Brain microvascular endothelial cell (primary cell): Measurements from ENCODE around the gene EPHA4.

Experiments used
- DNase-seq: peaks from one replicate; pipeline ENCODE4 v3.0.0-alpha.2; 2020
- H3K27ac ChIP-seq: fragments of 250-450 bp; sonication (Bioruptor Pico); 2 replicates; pipeline ENCODE4 v1.5.1; 2020; ENCODE audit warnings: mild to moderate bottlenecking, moderate library complexity
- H3K27me3 ChIP-seq: fragments of 250-450 bp; sonication (Bioruptor Pico); replicated peaks from 2 replicates; pipeline ENCODE4 v1.5.1; 2020; ENCODE audit warnings: mild to moderate bottlenecking
- H3K36me3 ChIP-seq: fragments of 250-450 bp; sonication (Bioruptor Pico); replicated peaks from 2 replicates; pipeline ENCODE4 v1.5.1; 2020; ENCODE audit warnings: mild to moderate bottlenecking
- H3K4me3 ChIP-seq: 2 replicates; pipeline ENCODE4 v1.5.1; 2011; ENCODE audit warnings: low read depth, mild to moderate bottlenecking, control low read depth, low read length, moderate library complexity
- in situ Hi-C: cut with HindIII; loops from 2 replicates; pipeline ENCODE4 v1.10.0; 2017; ENCODE audit warnings: low sequenced_read_pairs, low pct_ligation_motif_present
- TF ChIP-seq, protein P1 (sequence below): IDR thresholded peaks from 2 replicates; pipeline ENCODE4 v1.5.1; 2011; ENCODE audit warnings: low read depth, mild to moderate bottlenecking, moderate library complexity, low read length, control low read depth, inconsistent platforms; ENCODE audit errors: missing control alignments

The EPHA4 gene

GRCh38 chr2:221567809-221568208, 4.3 kb downstream of the EPHA4 start:
- H3K4me3 ChIP-seq: no peak overlapping the region
- H3K27ac ChIP-seq: no peak overlapping the region
- no peak for DNase-seq
- no peaks in the 10 kb centered on the region for H3K36me3 ChIP-seq
- TF ChIP-seq, protein P1, sequence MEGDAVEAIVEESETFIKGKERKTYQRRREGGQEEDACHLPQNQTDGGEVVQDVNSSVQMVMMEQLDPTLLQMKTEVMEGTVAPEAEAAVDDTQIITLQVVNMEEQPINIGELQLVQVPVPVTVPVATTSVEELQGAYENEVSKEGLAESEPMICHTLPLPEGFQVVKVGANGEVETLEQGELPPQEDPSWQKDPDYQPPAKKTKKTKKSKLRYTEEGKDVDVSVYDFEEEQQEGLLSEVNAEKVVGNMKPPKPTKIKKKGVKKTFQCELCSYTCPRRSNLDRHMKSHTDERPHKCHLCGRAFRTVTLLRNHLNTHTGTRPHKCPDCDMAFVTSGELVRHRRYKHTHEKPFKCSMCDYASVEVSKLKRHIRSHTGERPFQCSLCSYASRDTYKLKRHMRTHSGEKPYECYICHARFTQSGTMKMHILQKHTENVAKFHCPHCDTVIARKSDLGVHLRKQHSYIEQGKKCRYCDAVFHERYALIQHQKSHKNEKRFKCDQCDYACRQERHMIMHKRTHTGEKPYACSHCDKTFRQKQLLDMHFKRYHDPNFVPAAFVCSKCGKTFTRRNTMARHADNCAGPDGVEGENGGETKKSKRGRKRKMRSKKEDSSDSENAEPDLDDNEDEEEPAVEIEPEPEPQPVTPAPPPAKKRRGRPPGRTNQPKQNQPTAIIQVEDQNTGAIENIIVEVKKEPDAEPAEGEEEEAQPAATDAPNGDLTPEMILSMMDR: no peak
- H3K27me3 ChIP-seq: no peaks in the 10 kb centered on the region
- in situ Hi-C loops: no loop called here

- no peak overlapping the region for H3K27ac ChIP-seq
- no peaks in the 10 kb centered on the region for H3K36me3 ChIP-seq
- TF ChIP-seq, protein P1: no peak
- in situ Hi-C loops: no loop called here
- H3K27me3 ChIP-seq: no peaks in the 10 kb centered on the region
- no peak overlapping the region for H3K4me3 ChIP-seq
- DNase-seq: no peak
These were observed 4.8 kb downstream of the EPHA4 start for GRCh38 chr2:221567231-221567760.

- H3K27me3 ChIP-seq: no peaks in the 10 kb centered on the region
- no peak for DNase-seq
- in situ Hi-C loops: no loop called here
- no peaks in the 10 kb centered on the region for H3K36me3 ChIP-seq
- H3K4me3 ChIP-seq: no peak overlapping the region
- TF ChIP-seq, protein P1: no peak
- H3K27ac ChIP-seq: no peak overlapping the region
These were observed 8.7 kb downstream of the EPHA4 start for GRCh38 chr2:221563270-221563985.

GRCh38 chr2:221562226-221562625, 9.9 kb downstream of the EPHA4 start:
- Histone ChIP-seq H3K27ac (no peak overlapping the region), H3K36me3 (no peaks in the 10 kb centered on the region), H3K4me3 (no peak overlapping the region), H3K27me3 (no peaks in the 10 kb centered on the region)
- no peak for DNase-seq
- in situ Hi-C loops: no loop called here
- TF ChIP-seq, protein P1: no peak

DNA sequence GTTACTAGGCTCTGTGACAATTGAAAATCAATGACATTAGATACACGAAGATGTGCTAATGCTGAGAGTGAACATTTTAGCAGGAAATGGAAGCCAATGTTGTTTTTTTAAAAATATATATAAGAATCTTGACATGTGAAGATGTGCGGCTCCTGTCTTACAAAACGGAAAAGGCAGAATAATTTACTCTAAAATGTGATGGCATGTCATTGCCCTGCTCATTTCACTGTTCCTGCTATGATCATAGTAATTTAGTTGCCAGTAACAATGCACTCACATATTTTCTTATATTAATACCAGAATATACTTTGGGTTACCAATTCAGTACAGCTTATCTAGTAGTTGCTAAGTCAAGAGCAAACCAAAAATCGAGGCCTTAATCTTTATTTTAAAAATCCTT, 10.3 kb downstream of the EPHA4 start:
- DNase-seq: no peak
- in situ Hi-C loops: no loop called here
- Histone ChIP-seq H3K27ac (no peak overlapping the region), H3K27me3 (no peaks in the 10 kb centered on the region), H3K4me3 (no peak overlapping the region), H3K36me3 (no peaks in the 10 kb centered on the region)
- TF ChIP-seq, protein P1: no peak

DNA sequence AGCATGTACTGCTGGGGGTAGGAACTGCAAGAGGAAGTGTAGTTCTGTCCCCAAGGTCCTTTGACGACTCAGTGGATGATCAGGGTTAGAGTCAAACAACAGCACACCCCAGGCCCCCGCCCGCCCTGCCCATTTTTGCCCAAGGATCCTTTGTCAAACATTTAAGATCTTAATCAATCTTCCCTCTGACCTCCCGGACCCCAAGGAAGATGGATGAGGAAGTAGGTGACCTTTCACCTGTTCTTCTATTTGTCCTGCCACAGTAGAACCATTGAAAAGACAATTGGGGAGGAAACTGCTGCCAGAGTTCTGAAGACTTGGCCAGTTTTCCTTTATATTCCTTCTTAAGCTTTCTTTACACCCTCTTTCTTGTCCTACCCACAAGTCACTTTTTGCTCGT, 12.1 kb downstream of the EPHA4 start:
- DNase-seq: no peak
- in situ Hi-C loops: no loop called here
- no peaks in the 10 kb centered on the region for H3K27me3 ChIP-seq
- TF ChIP-seq, protein P1: no peak
- H3K4me3 ChIP-seq: no peak overlapping the region
- H3K36me3 ChIP-seq: no peaks in the 10 kb centered on the region
- no peak overlapping the region for H3K27ac ChIP-seq
